GM23248 (cell line): ENCODE data around the gene OVOL1. TPM values are rescaled to one million over a fixed set of nuclear protein-coding genes. Genes with fewer than 3 reads are reported as not detected.

Experiments
- DNase-seq: peaks from one replicate; pipeline ENCODE4 v3.0.0-alpha.2; 2015
- H2AFZ ChIP-seq: fragments of 200-600 bp; sonication (generic); 2 replicates; pipeline ENCODE4 v1.6.1; 2016; ENCODE audit warnings: antibody characterized with exemption
- H3F3A ChIP-seq: fragments of 200-600 bp; sonication (generic); 2 replicates; pipeline ENCODE4 v1.6.1; 2016; ENCODE audit warnings: mild to moderate bottlenecking, antibody characterized with exemption, mixed run types; ENCODE audit not compliant: insufficient read depth
- H3K27ac ChIP-seq: fragments of 200-600 bp; sonication (generic); 2 replicates; pipeline ENCODE4 v1.5.1; 2016; ENCODE audit warnings: mild to moderate bottlenecking
- H3K27me3 ChIP-seq: fragments of 200-600 bp; sonication (generic); replicated peaks from 2 replicates; pipeline ENCODE4 v1.6.1; 2016; ENCODE audit warnings: mild to moderate bottlenecking; ENCODE audit not compliant: insufficient read depth
- H3K36me3 ChIP-seq: fragments of 200-600 bp; sonication (generic); 2 replicates; pipeline ENCODE4 v1.6.1; 2016; ENCODE audit warnings: low read depth, mild to moderate bottlenecking
- H3K4me1 ChIP-seq: fragments of 200-600 bp; sonication (generic); 2 replicates; pipeline ENCODE4 v1.6.1; 2016; ENCODE audit warnings: mild to moderate bottlenecking; ENCODE audit not compliant: insufficient read depth
- H3K4me2 ChIP-seq: fragments of 200-600 bp; sonication (generic); one replicate; pipeline ENCODE4 v1.6.1; 2016; ENCODE audit warnings: mild to moderate bottlenecking; ENCODE audit not compliant: unreplicated experiment
- H3K4me3 ChIP-seq: fragments of 200-600 bp; sonication (generic); 2 replicates; pipeline ENCODE4 v1.5.1; 2016; ENCODE audit warnings: mild to moderate bottlenecking
- H3K79me2 ChIP-seq: fragments of 200-600 bp; sonication (generic); 2 replicates; pipeline ENCODE4 v1.6.1; 2016; ENCODE audit warnings: mild to moderate bottlenecking; ENCODE audit not compliant: insufficient read depth
- H3K9ac ChIP-seq: fragments of 200-600 bp; sonication (generic); 2 replicates; pipeline ENCODE4 v1.6.1; 2016; ENCODE audit warnings: mild to moderate bottlenecking
- H3K9me2 ChIP-seq: fragments of 200-600 bp; sonication (generic); 2 replicates; pipeline ENCODE4 v1.6.1; 2016; ENCODE audit warnings: mixed run types, mild to moderate bottlenecking, moderate library complexity; ENCODE audit not compliant: insufficient read depth
- H3K9me3 ChIP-seq: fragments of 200-600 bp; sonication (generic); one replicate; pipeline ENCODE4 v1.6.1; 2017; ENCODE audit warnings: low read depth
- H4K20me1 ChIP-seq: fragments of 200-600 bp; sonication (generic); 2 replicates; pipeline ENCODE4 v1.6.0; 2016; ENCODE audit not compliant: insufficient read depth
- EZH2 ChIP-seq: fragments of 200-600 bp; sonication (generic); IDR thresholded peaks from 2 replicates; pipeline ENCODE4 v1.6.1; 2018; ENCODE audit warnings: antibody characterized with exemption, mild to moderate bottlenecking; ENCODE audit not compliant: insufficient read depth, poor library complexity, severe bottlenecking
- EZH2phosphoT487 ChIP-seq: fragments of 200-600 bp; sonication (generic); IDR thresholded peaks from 2 replicates; pipeline ENCODE4 v1.6.1; 2018; ENCODE audit warnings: antibody characterized with exemption, moderate library complexity, mild to moderate bottlenecking, low read depth; ENCODE audit not compliant: insufficient read depth
- WGBS, 2 experiments: methylation state at CpG; one replicate each; pipeline ENCODE4 v1.1.6; 2015 to 2017; ENCODE audit warnings: low lambda C conversion rate in 2 of 2, low coverage in 1 of 2; ENCODE audit errors: missing lambda C conversion rate in 2 of 2; 5-methylcytosine and 5-hydroxymethylcytosine counted together
- in situ Hi-C: fragments of 300-500 bp; cut with MboI; formaldehyde crosslinking; loops from 2 replicates; pipeline ENCODE4 v1.15.0; 2020
- polyA plus RNA-seq: library from polyadenylated mRNA; unstranded; fragments of >200 nt; fragmentation: Nextera tagmentation; extraction: Ambion mirVana; gene quantifications from 2 replicates; pipeline ENCODE4 v1.2.1, GENCODE V29; 2016
- total RNA-seq: library from RNA; depleted of rRNA; stranded (reverse); fragments of >200 nt; shearing (Covaris generic); gene quantifications from 2 replicates; pipeline ENCODE4 v1.2.3, GENCODE V29; 2014

The OVOL1 gene
- total and polyA plus RNA-seq, 2 experiments from 2014 or later, result not detected

- Histone ChIP-seq H3K9me2 (no peaks in the 10 kb centered on the region), H3K79me2 (no peaks in the 10 kb centered on the region), H2AFZ (no peak overlapping the region), H3F3A (no peaks in the 10 kb centered on the region), H3K27ac (no peak overlapping the region), H3K4me1 (no peaks in the 10 kb centered on the region), H3K4me3 (no peak overlapping the region), H3K4me2 (no peak overlapping the region), H3K9ac (no peak overlapping the region), H4K20me1 (no peaks in the 10 kb centered on the region), H3K27me3 (0 out of 2 replicates have a peak, but pooled peaks cover 5% of the 10 kb centered on the region), H3K36me3 (no peaks in the 10 kb centered on the region), H3K9me3 (no peaks in the 10 kb centered on the region)
- in situ Hi-C loops, result no loop called here
- TF ChIP-seq EZH2, result no peak
- no peak for TF ChIP-seq EZH2phosphoT487
- WGBS, 2 experiments, result 62 to 69% methylated on average over 9 of the region's 9 CpGs
- no peak for DNase-seq
Observed at GRCh38 chr11:65809496-65809895, 22.6 kb downstream of the OVOL1 start.

- 77 to 80% methylated on average over 23 of the region's 23 CpGs for WGBS, 2 experiments
- Histone ChIP-seq H3K9me3 (no peaks in the 10 kb centered on the region), H3K36me3 (no peaks in the 10 kb centered on the region), H4K20me1 (no peaks in the 10 kb centered on the region), H3K27ac (no peak overlapping the region), H3F3A (no peaks in the 10 kb centered on the region), H3K9ac (no peak overlapping the region), H3K27me3 (0 out of 2 replicates have a peak, but pooled peaks cover 4% of the 10 kb centered on the region), H3K4me1 (no peaks in the 10 kb centered on the region), H3K4me2 (no peak overlapping the region), H2AFZ (no peak overlapping the region), H3K79me2 (no peaks in the 10 kb centered on the region), H3K9me2 (no peaks in the 10 kb centered on the region), H3K4me3 (no peak overlapping the region)
- no peak for TF ChIP-seq EZH2phosphoT487
- TF ChIP-seq EZH2, result no peak
- in situ Hi-C loops, result no loop called here
- no peak for DNase-seq
Observed at GRCh38 chr11:65810046-65810868, 23.4 kb downstream of the OVOL1 start.

GRCh38 chr11:65811764-65812475, 25.1 kb downstream of the OVOL1 start:
- Histone ChIP-seq H3K4me2 (no peak overlapping the region), H4K20me1 (no peaks in the 10 kb centered on the region), H3K27ac (no peak overlapping the region), H3K4me1 (no peaks in the 10 kb centered on the region), H3K9me2 (no peaks in the 10 kb centered on the region), H3K79me2 (no peaks in the 10 kb centered on the region), H2AFZ (no peak overlapping the region), H3K36me3 (no peaks in the 10 kb centered on the region), H3K9me3 (no peaks in the 10 kb centered on the region), H3K27me3 (0 out of 2 replicates have a peak, but pooled peaks cover 4% of the 10 kb centered on the region), H3K9ac (no peak overlapping the region), H3K4me3 (no peak overlapping the region), H3F3A (no peaks in the 10 kb centered on the region)
- DNase-seq, result no peak
- in situ Hi-C loops, result no loop called here
- whole genome bisulfite sequencing, 2 experiments, result 58 to 59% methylated on average over 19 of the region's 19 CpGs
- TF ChIP-seq EZH2 (no peak), EZH2phosphoT487 (no peak)

- Histone ChIP-seq H4K20me1 (no peaks in the 10 kb centered on the region), H2AFZ (no peak overlapping the region), H3K9ac (no peak overlapping the region), H3K4me1 (no peaks in the 10 kb centered on the region), H3K36me3 (no peaks in the 10 kb centered on the region), H3K4me2 (no peak overlapping the region), H3K27ac (no peak overlapping the region), H3F3A (no peaks in the 10 kb centered on the region), H3K9me3 (no peaks in the 10 kb centered on the region), H3K27me3 (no peaks in the 10 kb centered on the region), H3K9me2 (no peaks in the 10 kb centered on the region), H3K4me3 (no peak overlapping the region), H3K79me2 (no peaks in the 10 kb centered on the region)
- whole genome bisulfite sequencing, 2 experiments, result 60 to 62% methylated on average over 18 of the region's 18 CpGs
- peak; percentile 21 for DNase-seq
- no peak for TF ChIP-seq EZH2
- no peak for TF ChIP-seq EZH2phosphoT487
- in situ Hi-C loops, result no loop called here
Observed at GRCh38 chr11:65814131-65814985, 27.5 kb downstream of the OVOL1 start.
